Measurements from ENCODE around the gene USP15.

Gene USP15

GRCh38 chr12:62328296-62328921 is 68.2 kb downstream of the USP15 start:
- TF ChIP-seq ZNF600 (tag by site-specific recombination; IDR thresholded peaks at IDR 0.05) (no peak), ZNF394 (tag by site-specific recombination; IDR thresholded peaks at IDR 0.05; ENCODE audit: borderline replicate concordance) (no peak)
- TF ChIP-seq, protein P1, sequence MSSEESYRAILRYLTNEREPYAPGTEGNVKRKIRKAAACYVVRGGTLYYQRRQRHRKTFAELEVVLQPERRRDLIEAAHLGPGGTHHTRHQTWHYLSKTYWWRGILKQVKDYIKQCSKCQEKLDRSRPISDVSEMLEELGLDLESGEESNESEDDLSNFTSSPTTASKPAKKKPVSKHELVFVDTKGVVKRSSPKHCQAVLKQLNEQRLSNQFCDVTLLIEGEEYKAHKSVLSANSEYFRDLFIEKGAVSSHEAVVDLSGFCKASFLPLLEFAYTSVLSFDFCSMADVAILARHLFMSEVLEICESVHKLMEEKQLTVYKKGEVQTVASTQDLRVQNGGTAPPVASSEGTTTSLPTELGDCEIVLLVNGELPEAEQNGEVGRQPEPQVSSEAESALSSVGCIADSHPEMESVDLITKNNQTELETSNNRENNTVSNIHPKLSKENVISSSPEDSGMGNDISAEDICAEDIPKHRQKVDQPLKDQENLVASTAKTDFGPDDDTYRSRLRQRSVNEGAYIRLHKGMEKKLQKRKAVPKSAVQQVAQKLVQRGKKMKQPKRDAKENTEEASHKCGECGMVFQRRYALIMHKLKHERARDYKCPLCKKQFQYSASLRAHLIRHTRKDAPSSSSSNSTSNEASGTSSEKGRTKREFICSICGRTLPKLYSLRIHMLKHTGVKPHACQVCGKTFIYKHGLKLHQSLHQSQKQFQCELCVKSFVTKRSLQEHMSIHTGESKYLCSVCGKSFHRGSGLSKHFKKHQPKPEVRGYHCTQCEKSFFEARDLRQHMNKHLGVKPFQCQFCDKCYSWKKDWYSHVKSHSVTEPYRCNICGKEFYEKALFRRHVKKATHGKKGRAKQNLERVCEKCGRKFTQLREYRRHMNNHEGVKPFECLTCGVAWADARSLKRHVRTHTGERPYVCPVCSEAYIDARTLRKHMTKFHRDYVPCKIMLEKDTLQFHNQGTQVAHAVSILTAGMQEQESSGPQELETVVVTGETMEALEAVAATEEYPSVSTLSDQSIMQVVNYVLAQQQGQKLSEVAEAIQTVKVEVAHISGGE (tag by site-specific recombination; conservative IDR thresholded peaks at IDR 0.05; ENCODE audit: low read depth), result no peak
- CTCF ChIA-PET, result no interaction called here
- peaks cover 0 to 2% of the 10 kb centered on the region in 2 experiments; a peak in 2 of 3 replicates for H3K36me3 ChIP-seq (ENCODE audit: control insufficient read depth in 2 of 2, insufficient read depth in 1 of 2, low read length in 2 of 2)
- no peaks in the 10 kb centered on the region for H3K4me1 ChIP-seq (ENCODE audit: control insufficient read depth, insufficient read depth, low read length)
- H3K4me3 ChIP-seq (ENCODE audit: low read depth, low read length), result no peak overlapping the region
- no peak overlapping the region for H3K27ac ChIP-seq (ENCODE audit: extremely low read depth, low read depth, low read length)
- POLR2A ChIA-PET, result no interaction called here
- no peaks in the 10 kb centered on the region for H3K9me3 ChIP-seq (ENCODE audit: control insufficient read depth, insufficient read depth, low read depth, low read length)

DNA sequence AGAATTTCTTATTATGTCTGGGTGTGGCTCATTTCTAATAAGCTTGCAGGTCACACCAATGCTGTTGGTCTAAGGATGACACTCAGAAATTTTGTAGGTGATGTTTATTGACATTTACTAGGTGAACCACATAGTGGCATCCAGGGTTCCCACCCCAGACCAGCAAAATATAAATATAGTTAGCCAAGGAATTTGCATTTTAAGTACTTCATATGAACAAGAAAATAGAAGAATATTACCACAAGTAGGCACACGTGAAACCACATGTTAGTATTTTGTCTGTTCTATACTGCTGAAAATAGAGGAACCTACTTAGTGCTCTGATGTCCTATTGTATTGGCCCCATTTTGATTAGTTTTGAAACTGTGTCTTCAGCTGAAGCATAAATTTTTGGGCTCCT is 71.1 kb downstream of the USP15 start:
- TF ChIP-seq ZNF423 (tag by site-specific recombination; IDR thresholded peaks at IDR 0.05) (no peak), ZNF248 (tag by site-specific recombination; IDR thresholded peaks at IDR 0.05) (no peak), SP2 (tag by site-specific recombination; IDR thresholded peaks at IDR 0.05) (no peak), ZNF114 (tag by site-specific recombination; IDR thresholded peaks at IDR 0.05) (no peak), HOXC10 (CRISPR knock-in tag; IDR thresholded peaks at IDR 0.05) (no peak), ZNF624 (tag by site-specific recombination; IDR thresholded peaks at IDR 0.05) (no peak), PRDM1 (tag by site-specific recombination; IDR thresholded peaks at IDR 0.05) (no peak), ZNF514 (tag by site-specific recombination; IDR thresholded peaks at IDR 0.05) (no peak)
- TF ChIP-seq, protein P2, sequence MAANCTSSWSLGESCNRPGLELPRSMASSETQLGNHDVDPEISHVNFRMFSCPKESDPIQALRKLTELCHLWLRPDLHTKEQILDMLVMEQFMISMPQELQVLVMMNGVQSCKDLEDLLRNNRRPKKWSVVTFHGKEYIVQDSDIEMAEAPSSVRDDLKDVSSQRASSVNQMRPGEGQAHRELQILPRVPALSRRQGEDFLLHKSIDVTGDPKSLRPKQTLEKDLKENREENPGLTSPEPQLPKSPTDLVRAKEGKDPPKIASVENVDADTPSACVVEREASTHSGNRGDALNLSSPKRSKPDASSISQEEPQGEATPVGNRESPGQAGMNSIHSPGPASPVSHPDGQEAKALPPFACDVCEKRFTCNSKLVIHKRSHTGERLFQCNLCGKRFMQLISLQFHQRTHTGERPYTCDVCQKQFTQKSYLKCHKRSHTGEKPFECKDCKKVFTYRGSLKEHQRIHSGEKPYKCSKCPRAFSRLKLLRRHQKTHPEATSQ (tag by site-specific recombination; IDR thresholded peaks at IDR 0.05), result no peak
- H3K4me1 ChIP-seq (ENCODE audit: control insufficient read depth, insufficient read depth, low read length), result no peaks in the 10 kb centered on the region
- no peaks in the 10 kb centered on the region for H3K9me3 ChIP-seq (ENCODE audit: control insufficient read depth, insufficient read depth, low read depth, low read length)
- CTCF ChIA-PET, result interaction anchor here (0.7 kb wide), 1 partner anchor 714 kb away, joined by 4 read pairs; no protein-coding TSS in a partner anchor
- H3K36me3 ChIP-seq (ENCODE audit: control insufficient read depth in 2 of 2, insufficient read depth in 1 of 2, low read length in 2 of 2), result peaks cover 0 to 3% of the 10 kb centered on the region in 2 experiments; a peak in 2 of 3 replicates
- H3K27ac ChIP-seq (ENCODE audit: extremely low read depth, low read depth, low read length), result no peak overlapping the region
- H3K4me3 ChIP-seq (ENCODE audit: low read depth, low read length), result no peak overlapping the region
- POLR2A ChIA-PET, result no interaction called here

DNA sequence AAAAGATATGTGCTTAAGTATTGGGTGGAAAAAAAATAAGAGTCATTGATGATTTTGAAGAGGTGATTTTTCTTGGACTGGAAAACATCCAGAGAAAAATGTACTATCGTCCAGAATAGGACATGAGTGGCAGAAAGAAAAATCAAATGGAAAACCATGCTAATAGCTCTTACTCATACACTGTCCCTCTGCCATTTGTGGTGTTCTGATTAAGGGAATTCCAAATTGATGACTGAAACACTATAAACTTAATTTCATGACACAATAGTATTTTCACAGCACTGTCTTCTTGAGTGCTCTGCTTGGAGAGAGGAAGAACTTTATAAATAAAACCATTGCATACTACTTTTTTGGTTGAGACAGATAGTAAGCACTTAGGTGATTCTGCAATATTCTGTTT is 72.4 kb downstream of the USP15 start:
- no peaks in the 10 kb centered on the region for H3K9me3 ChIP-seq (ENCODE audit: control insufficient read depth, insufficient read depth, low read depth, low read length)
- TF ChIP-seq, protein P3, sequence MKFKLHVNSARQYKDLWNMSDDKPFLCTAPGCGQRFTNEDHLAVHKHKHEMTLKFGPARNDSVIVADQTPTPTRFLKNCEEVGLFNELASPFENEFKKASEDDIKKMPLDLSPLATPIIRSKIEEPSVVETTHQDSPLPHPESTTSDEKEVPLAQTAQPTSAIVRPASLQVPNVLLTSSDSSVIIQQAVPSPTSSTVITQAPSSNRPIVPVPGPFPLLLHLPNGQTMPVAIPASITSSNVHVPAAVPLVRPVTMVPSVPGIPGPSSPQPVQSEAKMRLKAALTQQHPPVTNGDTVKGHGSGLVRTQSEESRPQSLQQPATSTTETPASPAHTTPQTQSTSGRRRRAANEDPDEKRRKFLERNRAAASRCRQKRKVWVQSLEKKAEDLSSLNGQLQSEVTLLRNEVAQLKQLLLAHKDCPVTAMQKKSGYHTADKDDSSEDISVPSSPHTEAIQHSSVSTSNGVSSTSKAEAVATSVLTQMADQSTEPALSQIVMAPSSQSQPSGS (tag by site-specific recombination; IDR thresholded peaks at IDR 0.05; ENCODE audit: low read depth), result no peak
- no peak for TF ChIP-seq ZNF670 (tag by site-specific recombination; IDR thresholded peaks at IDR 0.05; ENCODE audit: low read depth)
- no peak for TF ChIP-seq OSR2 (tag by site-specific recombination; IDR thresholded peaks at IDR 0.05)
- no peak for TF ChIP-seq ZNF404 (tag by site-specific recombination; IDR thresholded peaks at IDR 0.05)
- TF ChIP-seq SCRT1 (tag by site-specific recombination; IDR thresholded peaks at IDR 0.05; ENCODE audit: borderline replicate concordance), result no peak
- no peak for TF ChIP-seq ZNF292 (tag by site-specific recombination; IDR thresholded peaks at IDR 0.05; ENCODE audit: borderline replicate concordance, low read depth)
- TF ChIP-seq ZNF529 (tag by site-specific recombination; IDR thresholded peaks at IDR 0.05; ENCODE audit: insufficient replicate concordance), result no peak
- TF ChIP-seq, protein P4, sequence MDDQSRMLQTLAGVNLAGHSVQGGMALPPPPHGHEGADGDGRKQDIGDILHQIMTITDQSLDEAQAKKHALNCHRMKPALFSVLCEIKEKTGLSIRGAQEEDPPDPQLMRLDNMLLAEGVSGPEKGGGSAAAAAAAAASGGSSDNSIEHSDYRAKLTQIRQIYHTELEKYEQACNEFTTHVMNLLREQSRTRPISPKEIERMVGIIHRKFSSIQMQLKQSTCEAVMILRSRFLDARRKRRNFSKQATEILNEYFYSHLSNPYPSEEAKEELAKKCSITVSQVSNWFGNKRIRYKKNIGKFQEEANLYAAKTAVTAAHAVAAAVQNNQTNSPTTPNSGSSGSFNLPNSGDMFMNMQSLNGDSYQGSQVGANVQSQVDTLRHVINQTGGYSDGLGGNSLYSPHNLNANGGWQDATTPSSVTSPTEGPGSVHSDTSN (CRISPR knock-in tag; IDR thresholded peaks at IDR 0.05), result no peak
- H3K36me3 ChIP-seq (ENCODE audit: control insufficient read depth in 2 of 2, insufficient read depth in 1 of 2, low read length in 2 of 2), result peaks cover 0 to 3% of the 10 kb centered on the region in 2 experiments; a peak in 2 of 3 replicates
- no peak overlapping the region for H3K4me3 ChIP-seq (ENCODE audit: low read depth, low read length)
- POLR2A ChIA-PET, result no interaction called here
- H3K27ac ChIP-seq (ENCODE audit: extremely low read depth, low read depth, low read length), result no peak overlapping the region
- CTCF ChIA-PET, result no interaction called here
- H3K4me1 ChIP-seq (ENCODE audit: control insufficient read depth, insufficient read depth, low read length), result no peaks in the 10 kb centered on the region
